ENCODE data around the gene APEX1.

DNA sequence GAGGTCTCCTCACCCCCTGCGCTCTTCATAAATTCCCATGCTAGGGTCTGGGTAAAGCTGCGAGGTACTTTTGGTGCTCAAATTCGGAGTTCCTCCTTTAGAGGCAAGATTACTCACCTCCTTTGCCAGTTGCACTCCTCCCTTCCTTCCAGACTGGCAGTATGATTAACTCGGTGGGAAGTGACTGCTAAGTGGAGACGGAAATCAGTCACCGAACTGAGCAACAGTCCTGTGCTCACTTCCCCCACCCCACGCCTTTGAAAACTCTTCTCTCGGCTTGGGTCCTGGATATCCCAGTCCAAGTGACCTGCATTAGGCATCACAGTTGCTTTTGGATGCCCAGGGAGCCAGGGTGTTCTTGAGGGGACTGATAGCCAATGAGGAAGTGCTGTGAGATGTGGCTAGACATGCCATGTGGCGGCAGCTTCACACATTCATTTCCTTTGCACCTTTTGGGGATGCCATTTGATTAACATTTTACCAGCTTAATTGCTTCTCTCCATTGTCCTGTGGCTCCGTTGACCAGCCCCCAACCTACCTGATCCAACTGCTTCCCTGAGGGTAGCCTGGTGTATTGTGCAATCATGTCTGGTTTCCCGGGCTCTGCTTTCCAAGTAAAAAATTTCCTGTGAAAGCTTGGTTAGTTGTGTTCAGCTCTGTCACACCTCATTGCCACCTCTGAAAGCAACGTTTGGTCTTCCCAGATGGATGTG is 15.0 kb downstream of the APEX1 start:
- TF ChIP-seq POLR2A (IDR thresholded peaks at IDR 0.05): no peak
- TF ChIP-seq, protein P1, sequence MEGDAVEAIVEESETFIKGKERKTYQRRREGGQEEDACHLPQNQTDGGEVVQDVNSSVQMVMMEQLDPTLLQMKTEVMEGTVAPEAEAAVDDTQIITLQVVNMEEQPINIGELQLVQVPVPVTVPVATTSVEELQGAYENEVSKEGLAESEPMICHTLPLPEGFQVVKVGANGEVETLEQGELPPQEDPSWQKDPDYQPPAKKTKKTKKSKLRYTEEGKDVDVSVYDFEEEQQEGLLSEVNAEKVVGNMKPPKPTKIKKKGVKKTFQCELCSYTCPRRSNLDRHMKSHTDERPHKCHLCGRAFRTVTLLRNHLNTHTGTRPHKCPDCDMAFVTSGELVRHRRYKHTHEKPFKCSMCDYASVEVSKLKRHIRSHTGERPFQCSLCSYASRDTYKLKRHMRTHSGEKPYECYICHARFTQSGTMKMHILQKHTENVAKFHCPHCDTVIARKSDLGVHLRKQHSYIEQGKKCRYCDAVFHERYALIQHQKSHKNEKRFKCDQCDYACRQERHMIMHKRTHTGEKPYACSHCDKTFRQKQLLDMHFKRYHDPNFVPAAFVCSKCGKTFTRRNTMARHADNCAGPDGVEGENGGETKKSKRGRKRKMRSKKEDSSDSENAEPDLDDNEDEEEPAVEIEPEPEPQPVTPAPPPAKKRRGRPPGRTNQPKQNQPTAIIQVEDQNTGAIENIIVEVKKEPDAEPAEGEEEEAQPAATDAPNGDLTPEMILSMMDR (IDR thresholded peaks at IDR 0.05): no peak
